ENCODE data around the gene BLOC1S5. TPM values are rescaled to one million over a fixed set of nuclear protein-coding genes. Genes with fewer than 3 reads are reported as not detected.

BLOC1S5 gene
- total and polyA plus RNA-seq, 9 of the 15 experiments (the other 6 are each of a cell fraction or from before 2014, with no cell fraction given): 8.5 to 41.0 (median 27.7) TPM

- TF ChIP-seq BRCA1 (IDR thresholded peaks at IDR 0.05) (no peak), BRCA1 (CRISPR knock-in tag; IDR thresholded peaks at IDR 0.05) (no peak), MEF2A (IDR thresholded peaks at IDR 0.05; ENCODE audit: control insufficient read depth, low read depth, low read length) (no peak), NCOA1 (IDR thresholded peaks at IDR 0.05; ENCODE audit: low read depth) (peak; percentile 74), ZNF766 (CRISPR knock-in tag; conservative IDR thresholded peaks at IDR 0.05) (peak; percentile 89), RUNX1 (IDR thresholded peaks at IDR 0.05; ENCODE audit: low read depth) (peak; percentile 89; the same call in 1 of the 2 replicates), SP2 (IDR thresholded peaks at IDR 0.05; ENCODE audit: extremely low read depth, low read depth, low read length, poor library complexity, severe bottlenecking) (no peak), MNT (conservative IDR thresholded peaks at IDR 0.05) (peak; percentile 30 to 75; a peak in 2 of 4 replicates), GABPB2 (CRISPR knock-in tag; conservative IDR thresholded peaks at IDR 0.05) (no peak), GABPA (tag; conservative IDR thresholded peaks at IDR 0.05; ENCODE audit: low read depth) (no peak; the same call in 1 of the 2 replicates), BRF1 (IDR thresholded peaks at IDR 0.05; ENCODE audit: borderline replicate concordance, extremely low read depth, insufficient read length) (no peak), HCFC1 (IDR thresholded peaks at IDR 0.05; ENCODE audit: low read depth, low read length) (no peak)
- TF ChIP-seq, protein P1, sequence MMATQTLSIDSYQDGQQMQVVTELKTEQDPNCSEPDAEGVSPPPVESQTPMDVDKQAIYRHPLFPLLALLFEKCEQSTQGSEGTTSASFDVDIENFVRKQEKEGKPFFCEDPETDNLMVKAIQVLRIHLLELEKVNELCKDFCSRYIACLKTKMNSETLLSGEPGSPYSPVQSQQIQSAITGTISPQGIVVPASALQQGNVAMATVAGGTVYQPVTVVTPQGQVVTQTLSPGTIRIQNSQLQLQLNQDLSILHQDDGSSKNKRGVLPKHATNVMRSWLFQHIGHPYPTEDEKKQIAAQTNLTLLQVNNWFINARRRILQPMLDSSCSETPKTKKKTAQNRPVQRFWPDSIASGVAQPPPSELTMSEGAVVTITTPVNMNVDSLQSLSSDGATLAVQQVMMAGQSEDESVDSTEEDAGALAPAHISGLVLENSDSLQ (IDR thresholded peaks at IDR 0.05): peak; percentile 15; the same call in 1 of the 2 replicates
- TF ChIP-seq, protein P2, sequence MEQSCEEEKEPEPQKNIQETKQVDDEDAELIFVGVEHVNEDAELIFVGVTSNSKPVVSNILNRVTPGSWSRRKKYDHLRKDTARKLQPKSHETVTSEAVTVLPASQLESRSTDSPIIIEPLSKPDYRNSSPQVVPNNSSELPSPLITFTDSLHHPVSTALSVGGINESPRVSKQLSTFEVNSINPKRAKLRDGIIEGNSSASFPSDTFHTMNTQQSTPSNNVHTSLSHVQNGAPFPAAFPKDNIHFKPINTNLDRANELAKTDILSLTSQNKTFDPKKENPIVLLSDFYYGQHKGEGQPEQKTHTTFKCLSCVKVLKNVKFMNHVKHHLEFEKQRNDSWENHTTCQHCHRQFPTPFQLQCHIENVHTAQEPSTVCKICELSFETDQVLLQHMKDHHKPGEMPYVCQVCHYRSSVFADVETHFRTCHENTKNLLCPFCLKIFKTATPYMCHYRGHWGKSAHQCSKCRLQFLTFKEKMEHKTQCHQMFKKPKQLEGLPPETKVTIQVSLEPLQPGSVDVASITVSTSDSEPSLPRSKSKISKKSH (CRISPR knock-in tag; IDR thresholded peaks at IDR 0.05): no peak
- TF ChIP-seq, protein P3, sequence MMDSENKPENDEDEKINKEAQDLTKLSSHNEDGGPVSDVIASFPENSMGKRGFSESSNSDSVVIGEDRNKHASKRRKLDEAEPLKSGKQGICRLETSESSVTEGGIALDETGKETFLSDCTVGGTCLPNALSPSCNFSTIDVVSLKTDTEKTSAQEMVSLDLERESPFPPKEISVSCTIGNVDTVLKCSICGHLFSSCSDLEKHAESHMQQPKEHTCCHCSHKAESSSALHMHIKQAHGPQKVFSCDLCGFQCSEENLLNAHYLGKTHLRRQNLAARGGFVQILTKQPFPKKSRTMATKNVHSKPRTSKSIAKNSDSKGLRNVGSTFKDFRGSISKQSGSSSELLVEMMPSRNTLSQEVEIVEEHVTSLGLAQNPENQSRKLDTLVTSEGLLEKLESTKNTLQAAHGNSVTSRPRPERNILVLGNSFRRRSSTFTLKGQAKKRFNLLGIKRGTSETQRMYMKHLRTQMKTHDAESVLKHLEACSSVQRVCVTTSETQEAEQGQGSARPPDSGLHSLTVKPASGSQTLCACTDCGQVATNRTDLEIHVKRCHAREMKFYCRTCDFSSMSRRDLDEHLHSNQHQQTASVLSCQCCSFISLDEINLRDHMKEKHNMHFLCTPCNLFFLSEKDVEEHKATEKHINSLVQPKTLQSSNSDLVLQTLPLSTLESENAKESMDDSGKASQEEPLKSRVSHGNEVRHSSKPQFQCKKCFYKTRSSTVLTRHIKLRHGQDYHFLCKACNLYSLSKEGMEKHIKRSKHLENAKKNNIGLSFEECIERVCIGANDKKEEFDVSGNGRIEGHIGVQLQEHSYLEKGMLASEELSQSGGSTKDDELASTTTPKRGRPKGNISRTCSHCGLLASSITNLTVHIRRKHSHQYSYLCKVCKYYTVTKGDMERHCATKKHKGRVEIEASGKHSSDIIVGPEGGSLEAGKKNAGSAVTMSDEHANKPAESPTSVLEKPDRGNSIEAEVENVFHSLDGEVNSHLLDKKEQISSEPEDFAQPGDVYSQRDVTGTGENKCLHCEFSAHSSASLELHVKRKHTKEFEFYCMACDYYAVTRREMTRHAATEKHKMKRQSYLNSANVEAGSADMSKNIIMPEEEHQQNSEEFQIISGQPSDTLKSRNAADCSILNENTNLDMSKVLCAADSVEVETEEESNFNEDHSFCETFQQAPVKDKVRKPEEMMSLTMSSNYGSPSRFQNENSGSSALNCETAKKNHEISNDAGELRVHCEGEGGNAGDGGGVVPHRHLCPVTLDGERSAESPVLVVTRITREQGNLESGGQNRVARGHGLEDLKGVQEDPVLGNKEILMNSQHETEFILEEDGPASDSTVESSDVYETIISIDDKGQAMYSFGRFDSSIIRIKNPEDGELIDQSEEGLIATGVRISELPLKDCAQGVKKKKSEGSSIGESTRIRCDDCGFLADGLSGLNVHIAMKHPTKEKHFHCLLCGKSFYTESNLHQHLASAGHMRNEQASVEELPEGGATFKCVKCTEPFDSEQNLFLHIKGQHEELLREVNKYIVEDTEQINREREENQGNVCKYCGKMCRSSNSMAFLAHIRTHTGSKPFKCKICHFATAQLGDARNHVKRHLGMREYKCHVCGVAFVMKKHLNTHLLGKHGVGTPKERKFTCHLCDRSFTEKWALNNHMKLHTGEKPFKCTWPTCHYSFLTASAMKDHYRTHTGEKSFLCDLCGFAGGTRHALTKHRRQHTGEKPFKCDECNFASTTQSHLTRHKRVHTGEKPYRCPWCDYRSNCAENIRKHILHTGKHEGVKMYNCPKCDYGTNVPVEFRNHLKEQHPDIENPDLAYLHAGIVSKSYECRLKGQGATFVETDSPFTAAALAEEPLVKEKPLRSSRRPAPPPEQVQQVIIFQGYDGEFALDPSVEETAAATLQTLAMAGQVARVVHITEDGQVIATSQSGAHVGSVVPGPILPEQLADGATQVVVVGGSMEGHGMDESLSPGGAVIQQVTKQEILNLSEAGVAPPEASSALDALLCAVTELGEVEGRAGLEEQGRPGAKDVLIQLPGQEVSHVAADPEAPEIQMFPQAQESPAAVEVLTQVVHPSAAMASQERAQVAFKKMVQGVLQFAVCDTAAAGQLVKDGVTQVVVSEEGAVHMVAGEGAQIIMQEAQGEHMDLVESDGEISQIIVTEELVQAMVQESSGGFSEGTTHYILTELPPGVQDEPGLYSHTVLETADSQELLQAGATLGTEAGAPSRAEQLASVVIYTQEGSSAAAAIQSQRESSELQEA (IDR thresholded peaks at IDR 0.05; ENCODE audit: low read depth): no peak
Observed at GRCh38 chr6:7974938-7975763, 89.0 kb downstream of the BLOC1S5 start (continued).
